Smooth muscle cell (in vitro differentiated cells): ENCODE measurements around the gene PPP1R3C. TPM values are rescaled to one million over a fixed set of nuclear protein-coding genes. Genes with fewer than 3 reads are reported as not detected.

Experiments used
- DNase-seq: peaks from one replicate; lab custom pipeline; 2025; ENCODE audit not compliant: unreplicated experiment; lab: John Stamatoyannopoulos, UW
- H2AFZ ChIP-seq: fragments of 200-600 bp; sonication (generic); 2 replicates; pipeline ENCODE4 v1.6.0; 2016; ENCODE audit warnings: antibody characterized with exemption, low read depth, mild to moderate bottlenecking
- H3F3A ChIP-seq: fragments of 200-600 bp; sonication (generic); 2 replicates; pipeline ENCODE4 v1.6.0; 2017; ENCODE audit warnings: antibody characterized with exemption, low read depth
- H3K27ac ChIP-seq: fragments of 200-600 bp; sonication (generic); 2 replicates; pipeline ENCODE4 v1.5.1; 2016; ENCODE audit warnings: low read depth, mild to moderate bottlenecking
- H3K27me3 ChIP-seq: fragments of 200-600 bp; sonication (generic); 2 replicates; pipeline ENCODE4 v1.6.1; 2016; ENCODE audit warnings: low read depth, mild to moderate bottlenecking
- H3K36me3 ChIP-seq: fragments of 200-600 bp; sonication (generic); 2 replicates; pipeline ENCODE4 v1.5.1; 2016; ENCODE audit warnings: low read depth
- H3K4me1 ChIP-seq: fragments of 200-600 bp; sonication (generic); 2 replicates; pipeline ENCODE4 v1.5.1; 2016; ENCODE audit warnings: low read depth
- H3K4me2 ChIP-seq: fragments of 200-600 bp; sonication (generic); 2 replicates; pipeline ENCODE4 v1.6.0; 2016; ENCODE audit warnings: mild to moderate bottlenecking
- H3K4me3 ChIP-seq: fragments of 200-600 bp; sonication (generic); 2 replicates; pipeline ENCODE4 v1.5.1; 2016; ENCODE audit warnings: mild to moderate bottlenecking
- H3K79me2 ChIP-seq: fragments of 200-600 bp; sonication (generic); 2 replicates; pipeline ENCODE4 v1.6.0; 2016; ENCODE audit warnings: low read depth, mild to moderate bottlenecking
- H3K9ac ChIP-seq: fragments of 200-600 bp; sonication (generic); 2 replicates; pipeline ENCODE4 v1.6.0; 2016; ENCODE audit warnings: low read depth
- H3K9me3 ChIP-seq: fragments of 200-600 bp; sonication (generic); replicated peaks from 2 replicates; pipeline ENCODE4 v1.5.1; 2016; ENCODE audit warnings: low read depth
- H4K20me1 ChIP-seq: fragments of 200-600 bp; sonication (generic); 2 replicates; pipeline ENCODE4 v1.6.0; 2016; ENCODE audit warnings: low read depth
- CTCF ChIP-seq: fragments of 200-600 bp; sonication (generic); IDR thresholded peaks from 2 replicates; pipeline ENCODE4 v1.5.1; 2017; ENCODE audit warnings: borderline replicate concordance, mild to moderate bottlenecking, antibody characterized with exemption; ENCODE audit not compliant: insufficient read depth, poor library complexity, severe bottlenecking
- WGBS: methylation state at CpG from one replicate; pipeline ENCODE4 v1.1.7; 2016; ENCODE audit warnings: low lambda C conversion rate; 5-methylcytosine and 5-hydroxymethylcytosine counted together
- polyA plus RNA-seq: library from polyadenylated mRNA; unstranded; fragments of >200 nt; fragmentation: Nextera tagmentation; extraction: Ambion mirVana; gene quantifications from 2 replicates; pipeline ENCODE4 v1.2.1, GENCODE V29; 2016
- total RNA-seq: library from RNA; depleted of rRNA; stranded (reverse); fragments of >200 nt; gene quantifications from 2 replicates; pipeline ENCODE4 v1.2.3, GENCODE V29; 2014

Gene PPP1R3C
- total and polyA plus RNA-seq, 2 experiments from 2014 or later = 18.2 to 31.6 TPM

- Histone ChIP-seq H3K9ac (no peak overlapping the region), H3K27me3 (no peaks in the 10 kb centered on the region), H3K4me3 (no peak overlapping the region), H3K4me1 (peaks cover 2% of the 10 kb centered on the region), H3K36me3 (peaks cover 7% of the 10 kb centered on the region), H3K4me2 (no peak overlapping the region), H3F3A (peaks cover 14% of the 10 kb centered on the region), H2AFZ (no peak overlapping the region), H3K79me2 (peaks cover 27% of the 10 kb centered on the region), H3K27ac (peak overlapping the region; percentile 13), H4K20me1 (peaks cover 40% of the 10 kb centered on the region), H3K9me3 (peaks cover 8% of the 10 kb centered on the region)
- 87% methylated on average over 2 of the region's 2 CpGs for WGBS
- DNase-seq = no peak
- no peak for TF ChIP-seq CTCF
These were observed 5.9 kb downstream of the PPP1R3C start for GRCh38 chr10:91626936-91627335.

GRCh38 chr10:91624633-91625032, 8.2 kb downstream of the PPP1R3C start:
- peaks cover 4% of the 10 kb centered on the region for H3K79me2 ChIP-seq
- H3K9ac ChIP-seq = no peak overlapping the region
- H4K20me1 ChIP-seq = peaks cover 21% of the 10 kb centered on the region
- H3K4me1 ChIP-seq = no peaks in the 10 kb centered on the region
- H3K9me3 ChIP-seq = peaks cover 8% of the 10 kb centered on the region
- no peak for DNase-seq
- H3F3A ChIP-seq = peaks cover 6% of the 10 kb centered on the region
- H3K36me3 ChIP-seq = peaks cover 7% of the 10 kb centered on the region
- H2AFZ ChIP-seq = no peak overlapping the region
- no peak overlapping the region for H3K4me2 ChIP-seq
- H3K4me3 ChIP-seq = no peak overlapping the region
- TF ChIP-seq CTCF = no peak
- H3K27ac ChIP-seq = no peak overlapping the region
- no peaks in the 10 kb centered on the region for H3K27me3 ChIP-seq

- H3K4me3 ChIP-seq = no peak overlapping the region
- H4K20me1 ChIP-seq = peaks cover 1% of the 10 kb centered on the region
- no peaks in the 10 kb centered on the region for H3K4me1 ChIP-seq
- TF ChIP-seq CTCF = no peak
- no peak overlapping the region for H2AFZ ChIP-seq
- no peak overlapping the region for H3K4me2 ChIP-seq
- H3K27ac ChIP-seq = no peak overlapping the region
- DNase-seq = no peak
- no peak overlapping the region for H3K9ac ChIP-seq
- peaks cover under 1% of the 10 kb centered on the region for H3F3A ChIP-seq
- H3K36me3 ChIP-seq = peaks cover 7% of the 10 kb centered on the region
- 100% methylated on average over 1 of the region's 1 CpG for WGBS
- H3K9me3 ChIP-seq = peaks cover 8% of the 10 kb centered on the region
- no peaks in the 10 kb centered on the region for H3K79me2 ChIP-seq
- no peaks in the 10 kb centered on the region for H3K27me3 ChIP-seq
These were observed 10.3 kb downstream of the PPP1R3C start for GRCh38 chr10:91622601-91623000.

GRCh38 chr10:91621483-91622113, 11.3 kb downstream of the PPP1R3C start:
- Histone ChIP-seq H3K4me1 (no peaks in the 10 kb centered on the region), H2AFZ (no peak overlapping the region), H3K36me3 (peaks cover 7% of the 10 kb centered on the region), H3K27me3 (no peaks in the 10 kb centered on the region), H3K9me3 (peaks cover 8% of the 10 kb centered on the region), H4K20me1 (no peaks in the 10 kb centered on the region), H3K4me3 (no peak overlapping the region), H3K27ac (no peak overlapping the region), H3K4me2 (no peak overlapping the region), H3F3A (no peaks in the 10 kb centered on the region), H3K79me2 (no peaks in the 10 kb centered on the region), H3K9ac (no peak overlapping the region)
- TF ChIP-seq CTCF = no peak
- DNase-seq = no peak
- 89% methylated on average over 1 of the region's 1 CpG for WGBS
